ENCODE measurements around the gene BICDL1. TPM values are rescaled to one million over a fixed set of nuclear protein-coding genes. Genes with fewer than 3 reads are reported as not detected.

BICDL1 gene
- total and polyA plus RNA-seq, 10 of the 15 experiments (the other 5 are each of a cell fraction or from before 2014, with no cell fraction given), result 0.72 to 12.3 (median 4.2) TPM

- peak overlapping the region; percentile 65 for H3K4me2 ChIP-seq (ENCODE audit: control insufficient read depth, insufficient read depth)
- H3K4me3 ChIP-seq, result no peak overlapping the region
- peaks cover 38 to 67% of the 10 kb centered on the region in 2 experiments for H3K36me3 ChIP-seq (ENCODE audit: control insufficient read depth in 2 of 2, insufficient read depth in 2 of 2, low read length in 1 of 2)
- H2AFZ ChIP-seq (ENCODE audit: control insufficient read depth, low read depth, low read length), result no peak overlapping the region
- no peaks in the 10 kb centered on the region for H3K9me3 ChIP-seq (replicated peaks; ENCODE audit: control insufficient read depth, insufficient read depth, low read length)
- H3K4me1 ChIP-seq (ENCODE audit: control insufficient read depth, insufficient read depth, low read length), result peaks cover 16% of the 10 kb centered on the region
- peak overlapping the region; percentile 21; the same call in 1 of the 2 replicates for H3K9ac ChIP-seq (ENCODE audit: control insufficient read depth, insufficient read depth, low read length)
- H3K27ac ChIP-seq (ENCODE audit: control insufficient read depth, insufficient read depth), result peak overlapping the region; percentile 27
- peaks cover 49% of the 10 kb centered on the region for H3K79me2 ChIP-seq (ENCODE audit: control insufficient read depth, insufficient read depth, low read length)
- ChIA-PET POLR2A (interaction anchor here (1.6 kb wide), 1 partner anchor 17 kb away, joined by 6 read pairs; no protein-coding TSS in a partner anchor), RAD21 (ENCODE audit: unreplicated experiment) (interaction anchor here (2.0 kb wide), 1 partner anchor 9 kb away, joined by 6 read pairs; no protein-coding TSS in a partner anchor), CTCF (interaction anchor here (0.9 to 1.2 kb wide), 2 partner anchors 14 to 124 kb away, joined by 3 read pairs; no protein-coding TSS in a partner anchor), SMC1A (ENCODE audit: uncharacterized antibody, unreplicated experiment) (no interaction called here)
- DNase-seq (ENCODE audit: low read depth, low spot score) (no peak), FAIRE-seq (no peak), ATAC-seq (no peak; the same call in 2 of the 3 replicates)
- in situ Hi-C loops (cut with MboI) (no loop called here), intact Hi-C loops (cut with micrococcal nuclease; ENCODE audit: unreplicated experiment) (no loop called here)
- H3K27me3 ChIP-seq (replicated peaks in 1 of 2; ENCODE audit: control insufficient read depth in 2 of 2, insufficient read depth in 2 of 2, low read length in 1 of 2), result no peaks in the 10 kb centered on the region
- TF ChIP-seq IKZF1 (conservative IDR thresholded peaks at IDR 0.05) (0 out of 2 replicates have a peak, but pooled peaks have one; percentile 30), SKIL (IDR thresholded peaks at IDR 0.05; ENCODE audit: low read depth, poor library complexity, severe bottlenecking) (no peak), CEBPZ (IDR thresholded peaks at IDR 0.05; ENCODE audit: low read depth, low read length) (no peak), CHD1 (IDR thresholded peaks at IDR 0.05; ENCODE audit: low read depth, low read length) (no peak), RB1 (IDR thresholded peaks at IDR 0.05; ENCODE audit: borderline replicate concordance) (no peak)
- 66% methylated on average over 13 of the region's 13 CpGs for WGBS (ENCODE audit: insufficient coverage, insufficient replicate concordance, low lambda C conversion rate, missing lambda C conversion rate)
- H4K20me1 ChIP-seq (ENCODE audit: control insufficient read depth, insufficient read depth), result no peaks in the 10 kb centered on the region; the same call in 1 of the 2 replicates
- BruUV-seq (replicated peaks), result no TSS peak
Measured at GRCh38 chr12:120101617-120102016, 112.6 kb downstream of the BICDL1 start.
